Adipose tissue (tissue), 3 donors: ENCODE measurements around the gene ELOVL3. TPM values are rescaled to one million over a fixed set of nuclear protein-coding genes. Genes with fewer than 3 reads are reported as not detected.

Experiments used
- polyA plus RNA-seq, 3 donors: library from polyadenylated mRNA; stranded (reverse); fragments of 200-250 nt; gene quantifications; one replicate each; pipeline ENCODE4 v1.2.3, GENCODE V29; 2013
- donor health status: healthy with polysubstance abuse.
- donor health status: Bipolar disorder and iron deficiency.
- donor health status: healthy.

The ELOVL3 gene
- polyA plus RNA-seq, 3 donors, result 1.0 to 12.2 (median 1.5) TPM

Other genes starting within 250 kb of the ELOVL3 start
- gene ARMH3, start 170.1 kb upstream of the ELOVL3 start, polyA plus RNA-seq, result 10 to 100 TPM in 2 of 3 donors, 1 to 10 TPM in 1; 9.6 to 14.0 (median 10.0) TPM
- gene HPS6, start 160.9 kb upstream of the ELOVL3 start, polyA plus RNA-seq, result 10 to 100 TPM in 1 of 3 donors, 1 to 10 TPM in 2; 5.5 to 10.5 (median 9.1) TPM
- gene LDB1, start 105.9 kb upstream of the ELOVL3 start, polyA plus RNA-seq, result 10 to 100 TPM; 15.3 to 23.6 (median 19.8) TPM
- 10 to 100 TPM in 2 of 3 donors, 1 to 10 TPM in 1; 8.9 to 44.4 (median 23.1) TPM for gene PPRC1, start 93.3 kb upstream of the ELOVL3 start, polyA plus RNA-seq
- gene NOLC1, start 73.9 kb upstream of the ELOVL3 start, polyA plus RNA-seq, result 10 to 100 TPM; 17.0 to 69.9 (median 33.4) TPM
- gene PITX3, start 15.2 kb downstream of the ELOVL3 start, polyA plus RNA-seq, result under 1 TPM in 1 of 3 donors, not detected in 2; 0.36 TPM
- gene GBF1, start 19.2 kb downstream of the ELOVL3 start, polyA plus RNA-seq, result 10 to 100 TPM in 2 of 3 donors, 1 to 10 TPM in 1; 9.5 to 14.6 (median 12.3) TPM
- gene NFKB2, start 169.4 kb downstream of the ELOVL3 start, polyA plus RNA-seq, result 10 to 100 TPM; 16.1 to 64.8 (median 18.8) TPM
- 1 to 10 TPM in 2 of 3 donors, under 1 TPM in 1; 0.83 to 2.7 (median 1.2) TPM for gene PSD, start 192.5 kb downstream of the ELOVL3 start, polyA plus RNA-seq
- 10 to 100 TPM in 2 of 3 donors, 1 to 10 TPM in 1; 8.9 to 19.5 (median 18.3) TPM for gene FBXL15, start 194.5 kb downstream of the ELOVL3 start, polyA plus RNA-seq
- gene CUEDC2, start 206.3 kb downstream of the ELOVL3 start, polyA plus RNA-seq, result 10 to 100 TPM; 37.6 to 61.4 (median 59.0) TPM
- under 1 TPM in 2 of 3 donors, not detected in 1; 0.06 to 0.44 TPM for gene C10orf95, start 225.2 kb downstream of the ELOVL3 start, polyA plus RNA-seq